ENCODE measurements around the gene TARS2.
A peak's percentile ranks its signal among the peaks of the same experiment; 100 is the strongest.

The TARS2 gene

GRCh38 chr1:150486966-150487762 lies at the start of gene TARS2:
TARS2 (plus strand) TSS chr1:150487419; CDS start chr1:150487451, 32 bp downstream.
- DNase-seq: peak; percentile 98

GRCh38 chr1:150441121-150441520 lies 46.1 kb upstream of the TARS2 start:
- DNase-seq: no peak

GRCh38 chr1:150444232-150444631 lies 43.0 kb upstream of the TARS2 start:
- DNase-seq: no peak

- no peak for DNase-seq
Observed at GRCh38 chr1:150456146-150456647, 31.0 kb upstream of the TARS2 start.

GRCh38 chr1:150464422-150464826 lies 22.8 kb upstream of the TARS2 start:
- peak; percentile 56 for DNase-seq

- no peak for DNase-seq
Observed at GRCh38 chr1:150466964-150467363, 20.3 kb upstream of the TARS2 start.

- DNase-seq: no peak
Observed at GRCh38 chr1:150469291-150469690, 17.9 kb upstream of the TARS2 start.

GRCh38 chr1:150472601-150473200 lies 14.5 kb upstream of the TARS2 start:
- DNase-seq: no peak

- DNase-seq: no peak
Observed at GRCh38 chr1:150473659-150474058, 13.6 kb upstream of the TARS2 start.

- DNase-seq: no peak
Observed at GRCh38 chr1:150474869-150475268, 12.3 kb upstream of the TARS2 start.

- no peak for DNase-seq
Observed at GRCh38 chr1:150476754-150477153, 10.5 kb upstream of the TARS2 start.

GRCh38 chr1:150477320-150477719 lies 9.9 kb upstream of the TARS2 start:
- DNase-seq: no peak

- no peak for DNase-seq
Observed at GRCh38 chr1:150477733-150478132, 9.5 kb upstream of the TARS2 start.

GRCh38 chr1:150479370-150479769 lies 7.8 kb upstream of the TARS2 start:
- DNase-seq: no peak

- no peak for DNase-seq
Observed at GRCh38 chr1:150479927-150480352, 7.3 kb upstream of the TARS2 start.

GRCh38 chr1:150484431-150484830 lies 2.8 kb upstream of the TARS2 start:
- DNase-seq: no peak

- DNase-seq: no peak
Observed at GRCh38 chr1:150484861-150485260, 2.4 kb upstream of the TARS2 start.

GRCh38 chr1:150487763-150488115 lies 520 bp downstream of the TARS2 start:
- no peak for DNase-seq

- DNase-seq: no peak
Observed at GRCh38 chr1:150493175-150493574, 6.0 kb downstream of the TARS2 start.

- DNase-seq: no peak
Observed at GRCh38 chr1:150498342-150498741, 11.1 kb downstream of the TARS2 start.

- DNase-seq: no peak
Observed at GRCh38 chr1:150505431-150505830, 18.2 kb downstream of the TARS2 start.

- DNase-seq: no peak
Observed at GRCh38 chr1:150507912-150508864, 21.0 kb downstream of the TARS2 start, which contains the start of gene ECM1. ECM1 (plus strand) TSS chr1:150508109; CDS start chr1:150508210, 101 bp downstream.

GRCh38 chr1:150508982-150509381 lies 21.8 kb downstream of the TARS2 start:
- DNase-seq: no peak
